GM19467 (cell line): ENCODE results near the gene EHMT1.

ENCODE experiments used
- ATAC-seq: cut with Tn5 transposase; IDR thresholded peaks from one replicate; pipeline ENCODE4 v1.9.1; 2021; ENCODE audit warnings: mild to moderate bottlenecking, moderate library complexity; ENCODE audit not compliant: unreplicated experiment

Gene EHMT1

GRCh38 chr9:137817236-137818200 lies 198.7 kb downstream of the EHMT1 start:
- ATAC-seq: no peak

DNA sequence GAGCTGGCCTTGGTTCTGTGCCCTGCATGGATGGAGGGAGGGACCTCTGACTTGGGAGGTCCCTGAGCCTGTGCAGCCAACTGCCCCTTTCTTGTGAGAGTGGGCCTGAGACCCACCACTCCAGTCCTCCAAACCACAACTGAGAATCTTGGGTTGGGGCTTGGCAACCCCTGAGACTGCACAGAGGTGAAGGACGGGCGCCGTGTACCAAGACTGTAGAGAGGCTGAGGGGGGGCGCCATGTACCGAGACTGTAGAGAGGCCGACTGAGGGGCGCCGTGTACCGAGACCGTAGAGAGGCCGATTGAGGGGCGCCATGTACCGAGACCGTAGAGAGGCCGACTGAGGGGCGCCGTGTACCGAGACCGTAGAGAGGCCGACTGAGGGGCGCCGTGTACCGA lies 199.5 kb downstream of the EHMT1 start:
- no peak for ATAC-seq

- ATAC-seq: no peak
These were observed 201.5 kb downstream of the EHMT1 start for GRCh38 chr9:137820161-137820855.

DNA sequence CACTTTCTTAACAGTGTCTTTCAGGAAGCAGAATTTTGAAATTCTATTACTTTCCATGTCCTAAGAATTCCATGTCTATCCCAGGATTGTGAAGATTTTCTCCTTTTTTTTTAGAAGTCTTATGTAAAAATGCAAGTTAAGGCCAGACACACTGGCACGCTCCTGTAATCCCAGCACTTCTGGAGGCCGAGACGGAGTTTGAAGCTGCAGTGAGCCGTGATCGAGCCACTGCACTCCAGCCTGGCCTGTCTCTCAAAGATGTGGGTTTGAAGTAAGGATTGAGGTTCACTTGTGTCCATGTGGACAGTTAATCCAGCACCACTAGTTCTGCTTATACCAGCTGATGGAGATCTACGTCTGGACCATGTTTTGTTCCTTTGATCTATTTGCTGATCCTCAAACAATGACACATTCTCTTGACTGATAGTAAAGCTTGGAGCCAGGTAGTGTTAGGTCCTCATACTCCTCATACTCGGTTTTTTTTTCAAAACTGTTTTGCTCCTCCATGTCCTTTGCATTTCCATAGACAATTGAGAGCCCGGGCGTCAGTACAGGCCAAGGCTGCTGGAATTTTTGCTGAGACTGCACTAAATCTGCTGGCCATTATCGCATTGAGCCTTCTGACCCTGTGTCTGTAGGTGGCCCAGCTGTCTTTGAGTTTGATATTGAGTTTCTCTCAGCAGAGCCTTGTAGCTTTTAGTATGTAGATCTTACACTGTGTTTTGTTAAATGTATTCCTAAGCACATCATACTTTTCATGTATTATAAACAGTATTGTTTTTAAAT lies 205.4 kb downstream of the EHMT1 start:
- ATAC-seq: no peak

- ATAC-seq: no peak
These were observed 206.7 kb downstream of the EHMT1 start for GRCh38 chr9:137825324-137825989.

DNA sequence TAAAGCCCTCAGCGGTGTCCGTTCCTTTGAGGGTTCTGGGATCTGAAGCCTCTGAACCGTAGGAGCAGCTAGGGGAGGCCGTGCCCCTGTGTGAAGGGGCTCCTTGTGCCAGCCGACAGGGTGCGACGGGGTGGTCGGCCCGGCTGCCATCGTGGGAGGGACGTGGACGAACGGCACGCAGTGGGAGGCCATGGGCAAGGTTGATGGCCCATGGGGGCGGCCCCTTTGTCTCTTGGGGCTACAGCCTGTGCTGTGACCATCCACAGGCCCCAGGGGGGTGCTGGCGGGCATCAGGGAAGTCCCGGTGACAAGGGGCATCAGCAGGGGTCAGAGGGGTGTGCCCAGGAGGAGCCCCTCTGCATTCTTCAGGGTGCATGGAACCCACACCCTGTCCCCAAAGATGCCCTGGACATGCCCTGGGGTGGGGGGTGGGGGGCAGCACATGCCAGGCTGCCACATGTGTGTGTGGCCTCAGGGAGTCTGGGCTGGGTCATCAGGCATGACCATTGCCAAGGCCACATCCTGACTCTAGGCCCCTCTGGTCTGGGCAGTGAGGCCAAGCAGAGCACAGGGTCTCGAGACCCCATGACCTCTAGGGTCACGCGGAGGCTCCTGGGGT lies 209.2 kb downstream of the EHMT1 start:
- no peak for ATAC-seq

- ATAC-seq: no peak
These were observed 209.9 kb downstream of the EHMT1 start for GRCh38 chr9:137828527-137829259.

GRCh38 chr9:137829260-137829996 lies 210.6 kb downstream of the EHMT1 start:
- no peak for ATAC-seq

- ATAC-seq: no peak
These were observed 213.4 kb downstream of the EHMT1 start for GRCh38 chr9:137832191-137832700.

DNA sequence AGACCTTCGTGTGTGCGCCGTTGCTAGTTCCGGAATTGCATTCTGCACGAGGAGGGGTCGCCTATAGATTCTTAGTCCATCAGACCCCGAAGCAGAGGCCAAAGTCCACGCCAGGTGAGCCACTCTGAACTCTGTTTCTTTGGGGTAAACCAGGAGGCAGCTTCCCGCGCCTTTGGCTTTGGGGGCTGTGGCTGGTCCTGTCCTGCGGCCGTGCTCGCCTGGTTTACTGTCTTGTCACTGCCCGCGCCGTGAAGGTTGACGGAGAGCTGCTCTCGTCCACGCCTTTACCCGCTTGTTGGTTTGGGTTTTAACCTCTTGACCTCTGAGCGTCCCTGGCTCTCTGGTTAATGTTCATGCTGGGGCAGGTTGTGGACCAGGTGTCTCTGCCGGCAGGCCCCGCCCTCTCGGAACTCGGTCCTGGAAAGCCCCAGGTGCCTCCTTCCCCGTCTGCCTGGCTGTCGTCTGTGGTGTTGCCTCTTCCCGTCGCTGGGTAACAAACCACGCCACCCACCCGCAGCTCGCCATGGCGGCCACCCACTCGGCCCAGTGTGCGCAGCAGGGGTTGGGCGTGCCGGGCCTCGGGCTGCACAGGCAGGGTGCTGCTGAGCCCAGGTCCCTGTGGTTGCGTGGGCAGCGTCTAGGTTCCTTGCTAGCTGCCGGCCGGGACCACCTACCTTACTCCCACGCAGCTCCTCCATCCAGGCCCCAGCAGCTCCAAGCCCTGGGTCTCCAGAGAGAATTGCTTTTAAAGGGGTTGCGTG lies 214.2 kb downstream of the EHMT1 start:
- ATAC-seq: no peak

GRCh38 chr9:137833721-137834613 lies 215.2 kb downstream of the EHMT1 start:
- no peak for ATAC-seq

DNA sequence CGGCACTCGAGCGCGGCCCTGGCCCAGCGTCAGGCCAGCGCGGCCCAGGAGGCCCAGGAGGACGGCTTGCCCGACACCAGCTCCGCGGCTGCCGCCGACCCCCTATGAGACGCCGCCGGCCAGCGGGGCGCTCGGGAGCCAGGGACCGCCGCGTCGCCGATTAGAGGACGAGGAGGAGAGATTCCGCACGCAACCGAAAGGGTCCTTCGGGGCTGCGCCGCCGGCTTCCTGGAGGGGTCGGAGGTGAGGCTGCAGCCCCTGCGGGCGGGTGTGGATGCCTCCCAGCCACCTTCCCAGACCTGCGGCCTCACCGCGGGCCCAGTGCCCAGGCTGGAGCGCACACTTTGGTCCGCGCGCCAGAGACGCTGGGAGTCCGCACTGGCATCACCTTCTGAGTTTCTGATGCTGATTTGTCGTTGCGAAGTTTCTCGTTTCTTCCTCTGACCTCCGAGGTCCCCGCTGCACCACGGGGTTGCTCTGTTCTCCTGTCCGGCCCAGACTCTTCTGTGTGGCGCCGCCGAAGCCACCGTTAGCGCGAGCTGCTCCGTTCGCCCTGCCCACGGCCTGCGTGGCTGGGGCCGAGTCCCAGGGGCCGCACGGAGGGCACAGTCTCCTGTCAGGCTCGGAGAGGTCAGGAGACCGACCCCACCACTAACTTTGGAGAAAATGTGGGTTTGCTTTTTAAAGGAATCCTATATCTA lies 216.2 kb downstream of the EHMT1 start:
- no peak for ATAC-seq

GRCh38 chr9:137836151-137836830 lies 217.5 kb downstream of the EHMT1 start:
- no peak for ATAC-seq

DNA sequence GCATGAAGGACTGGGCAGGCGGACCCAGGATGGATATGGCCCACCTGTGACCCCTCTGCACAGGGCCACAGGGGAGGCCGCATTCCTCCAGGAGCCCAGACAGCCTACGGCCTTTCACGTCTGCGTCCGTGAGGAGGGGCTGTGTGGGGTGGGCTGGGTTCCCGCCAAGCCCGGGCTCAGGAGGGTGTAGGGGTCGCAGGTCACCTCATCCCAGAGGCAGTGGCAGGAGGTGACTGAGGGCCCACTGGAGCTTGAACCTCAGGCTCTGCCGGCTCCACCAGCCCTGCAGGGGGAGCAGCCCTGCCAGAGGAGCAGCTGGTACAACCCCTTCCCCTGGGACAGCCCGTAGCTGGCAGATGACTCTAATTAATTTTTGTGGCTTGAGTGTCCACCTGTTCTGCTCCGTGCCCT lies 218.0 kb downstream of the EHMT1 start:
- ATAC-seq: no peak

GRCh38 chr9:137837345-137838278 lies 218.8 kb downstream of the EHMT1 start:
- ATAC-seq: no peak
